ENCODE measurements around the gene ADRA2C.

The ADRA2C gene

GRCh38 chr4:3800351-3800750 lies 34.2 kb downstream of the ADRA2C start:
- no peak for DNase-seq (ENCODE audit: low read depth)
- no peak overlapping the region for H3K4me3 ChIP-seq (ENCODE audit: low read length)
- TF ChIP-seq CTCF (conservative IDR thresholded peaks at IDR 0.05; ENCODE audit: low read depth, low read length): no peak

- H3K4me3 ChIP-seq (ENCODE audit: low read length): no peak overlapping the region
- DNase-seq (ENCODE audit: low read depth): no peak
- no peak for TF ChIP-seq CTCF (conservative IDR thresholded peaks at IDR 0.05; ENCODE audit: low read depth, low read length)
These were observed 35.3 kb downstream of the ADRA2C start for GRCh38 chr4:3801521-3801920.

GRCh38 chr4:3801931-3802550 lies 35.9 kb downstream of the ADRA2C start:
- H3K4me3 ChIP-seq (ENCODE audit: low read length): no peak overlapping the region
- DNase-seq (ENCODE audit: low read depth): no peak
- no peak for TF ChIP-seq CTCF (conservative IDR thresholded peaks at IDR 0.05; ENCODE audit: low read depth, low read length)

DNA sequence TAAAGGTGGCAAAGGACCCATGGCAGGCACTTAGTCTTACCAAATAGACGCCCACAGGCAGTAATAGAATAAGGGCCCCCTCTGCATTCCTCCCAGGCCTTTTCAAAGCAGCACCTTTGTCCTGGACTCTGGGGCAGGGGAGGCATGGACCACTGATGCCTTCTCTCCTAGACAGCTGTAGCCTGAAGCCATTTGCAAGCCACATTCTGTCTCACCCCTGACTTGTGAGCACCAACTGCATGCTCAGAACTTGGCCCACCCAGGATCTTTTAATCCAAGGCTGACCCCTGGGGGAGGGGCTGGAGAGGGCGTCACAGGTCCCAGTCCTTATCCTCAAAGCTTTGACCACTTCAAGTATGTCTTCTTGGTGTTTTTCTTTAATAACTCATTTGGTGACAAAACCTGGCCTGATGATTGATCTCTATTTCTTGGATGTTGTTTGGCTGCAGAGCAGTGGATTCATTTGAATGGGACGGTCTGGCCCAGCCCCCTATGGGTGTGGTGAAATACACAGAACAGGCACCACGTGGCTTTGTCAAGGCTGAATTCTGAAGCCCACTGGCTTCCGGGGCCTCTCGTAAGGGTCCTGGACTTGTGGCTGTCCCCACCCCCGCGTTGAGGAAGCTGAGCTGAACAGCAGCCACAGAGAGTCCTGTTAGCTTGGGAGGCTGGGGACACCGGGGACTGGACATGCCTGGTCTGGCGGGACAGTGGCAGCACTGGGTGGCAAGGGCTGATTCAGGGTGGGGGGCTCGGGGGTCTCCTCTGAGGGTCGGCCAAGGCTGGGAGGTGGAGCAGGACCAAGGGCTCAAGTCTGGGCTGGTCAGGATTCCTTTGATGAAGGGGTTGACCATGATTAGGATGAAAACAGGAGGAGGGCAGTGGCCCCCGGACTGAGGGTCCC lies 36.6 kb downstream of the ADRA2C start:
- TF ChIP-seq CTCF (conservative IDR thresholded peaks at IDR 0.05; ENCODE audit: low read depth, low read length): no peak
- DNase-seq (ENCODE audit: low read depth): no peak
- H3K4me3 ChIP-seq (ENCODE audit: low read length): no peak overlapping the region

GRCh38 chr4:3803475-3803847 lies 37.3 kb downstream of the ADRA2C start:
- DNase-seq (ENCODE audit: low read depth): no peak
- no peak for TF ChIP-seq CTCF (conservative IDR thresholded peaks at IDR 0.05; ENCODE audit: low read depth, low read length)
- H3K4me3 ChIP-seq (ENCODE audit: low read length): no peak overlapping the region

DNA sequence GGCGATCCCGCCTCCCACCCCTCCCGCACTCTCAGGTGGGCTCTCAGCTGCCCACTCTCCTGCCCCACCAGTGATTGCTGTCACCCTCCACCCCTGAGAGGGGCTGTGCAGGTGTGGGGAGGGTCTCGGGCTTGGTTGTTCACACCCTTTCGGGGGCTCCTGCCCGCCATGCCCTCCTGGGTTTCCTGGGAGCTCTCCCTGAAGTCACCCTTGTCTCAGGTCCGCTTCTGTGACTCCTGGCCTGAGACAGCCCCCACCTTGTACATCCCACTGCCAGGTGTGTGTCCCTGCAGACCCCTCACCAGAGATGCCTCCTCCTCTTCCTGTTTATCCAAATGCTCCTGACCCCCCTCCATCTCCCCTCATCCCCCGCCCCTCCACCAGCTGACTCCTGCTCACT lies 37.8 kb downstream of the ADRA2C start:
- TF ChIP-seq CTCF (conservative IDR thresholded peaks at IDR 0.05; ENCODE audit: low read depth, low read length): no peak
- no peak for DNase-seq (ENCODE audit: low read depth)
- H3K4me3 ChIP-seq (ENCODE audit: low read length): no peak overlapping the region

GRCh38 chr4:3805026-3805425 lies 38.8 kb downstream of the ADRA2C start:
- H3K4me3 ChIP-seq (ENCODE audit: low read length): no peak overlapping the region
- no peak for TF ChIP-seq CTCF (conservative IDR thresholded peaks at IDR 0.05; ENCODE audit: low read depth, low read length)
- no peak for DNase-seq (ENCODE audit: low read depth)

All from retinal pigment epithelial cell (primary cell).